NCI-H2227 (cell line): ENCODE results near the gene HOOK2.
"Not testable (repeated sequence)": the region's sequence is repeated elsewhere in the genome, so short reads cannot be mapped to it uniquely, and the experiment has no call there.

Experiments
- DNase-seq: peaks from one replicate; lab custom pipeline; 2025; ENCODE audit not compliant: unreplicated experiment; lab: John Stamatoyannopoulos, UW

The HOOK2 gene

GRCh38 chr19:12722566-12723380, 52.6 kb downstream of the HOOK2 start:
- DNase-seq = peak; percentile 98

DNA sequence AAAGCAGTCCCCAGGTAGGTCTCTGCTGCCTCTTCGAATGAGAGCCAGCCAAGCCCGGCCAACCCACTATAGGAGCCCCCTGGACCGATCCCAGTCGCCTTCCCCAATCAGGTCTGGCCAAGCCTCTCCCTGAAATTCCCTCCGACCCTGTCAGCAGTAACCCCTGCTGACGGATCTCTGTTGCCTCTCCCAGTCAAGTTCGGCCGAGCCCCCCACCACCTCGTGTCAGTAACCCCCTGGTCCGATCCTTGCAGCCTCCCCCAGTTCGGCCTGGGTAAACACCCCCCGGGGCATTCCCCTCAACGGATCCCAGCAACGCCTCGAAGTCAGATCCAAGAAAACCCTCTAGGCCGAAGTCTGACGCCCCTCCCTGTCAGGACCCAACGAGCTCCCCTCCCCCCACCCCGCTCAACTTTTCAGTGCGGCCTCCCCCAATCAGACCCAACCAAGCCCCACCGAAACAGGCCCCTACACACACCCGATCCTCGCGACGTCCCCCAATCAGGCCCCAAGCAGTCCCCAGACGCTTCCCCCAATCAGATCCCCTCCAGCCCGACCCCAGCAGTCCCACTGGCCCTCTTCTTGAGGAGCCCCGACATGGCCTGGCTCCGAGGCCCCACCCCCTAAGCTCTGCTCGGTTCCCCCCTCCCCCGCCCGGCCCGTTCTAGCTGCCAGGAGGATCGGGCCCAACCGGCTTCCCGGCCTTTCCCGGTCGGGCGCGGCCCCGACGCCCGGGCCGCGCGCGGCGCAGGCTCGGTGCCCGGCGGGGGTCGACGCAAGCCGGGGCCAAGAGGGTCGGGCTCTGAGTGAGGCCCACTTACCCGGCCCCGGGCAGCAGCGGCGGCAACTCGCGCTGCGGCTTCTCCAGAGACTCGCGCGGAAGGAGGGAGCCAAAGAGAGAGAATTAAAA, 53.4 kb downstream of the HOOK2 start:
- peak; percentile 78 for DNase-seq

DNA sequence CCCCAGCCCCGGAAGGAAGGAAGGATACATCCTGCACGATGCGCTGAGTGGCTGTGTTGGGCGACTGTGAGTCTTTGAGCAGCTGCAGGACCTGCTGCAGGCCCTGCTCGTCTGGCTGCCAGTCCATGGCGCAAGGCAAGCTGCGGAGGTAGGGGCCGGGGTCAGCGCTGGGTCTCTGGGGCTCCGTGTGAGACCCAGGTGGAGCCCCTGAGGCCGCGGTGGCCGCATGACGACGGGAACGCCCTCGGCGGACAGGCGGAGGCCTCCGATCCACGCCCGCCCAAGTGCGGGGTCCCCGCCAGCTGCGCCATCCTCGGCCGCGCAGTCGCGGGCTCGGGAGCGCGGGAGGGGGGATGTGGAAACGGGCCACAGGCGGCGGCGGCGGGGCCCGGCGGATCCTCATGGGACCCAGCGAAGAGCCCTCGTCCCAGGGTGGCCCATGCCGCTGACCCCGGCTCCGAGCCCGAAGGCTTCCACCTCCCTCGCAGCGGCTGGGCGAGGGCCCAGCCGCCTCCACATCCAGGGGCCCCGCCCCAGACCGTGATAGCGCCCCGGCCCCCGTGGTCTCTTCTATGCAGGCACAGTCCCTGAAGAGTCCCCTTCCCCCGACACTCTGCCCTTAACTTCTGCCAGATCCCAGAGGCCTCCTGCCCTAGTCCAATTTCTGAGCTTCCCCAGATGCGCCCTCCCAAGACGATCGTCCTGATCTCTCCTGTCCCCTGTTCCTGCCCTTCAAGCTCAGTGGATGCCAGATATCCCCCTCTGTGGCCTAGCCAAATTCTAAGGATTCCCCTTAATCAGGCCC, 54.3 kb downstream of the HOOK2 start:
- peak; percentile 53 for DNase-seq

GRCh38 chr19:12720296-12720695, 55.1 kb downstream of the HOOK2 start:
- DNase-seq = no peak

GRCh38 chr19:12715929-12716328, 59.4 kb downstream of the HOOK2 start:
- DNase-seq = no peak

DNA sequence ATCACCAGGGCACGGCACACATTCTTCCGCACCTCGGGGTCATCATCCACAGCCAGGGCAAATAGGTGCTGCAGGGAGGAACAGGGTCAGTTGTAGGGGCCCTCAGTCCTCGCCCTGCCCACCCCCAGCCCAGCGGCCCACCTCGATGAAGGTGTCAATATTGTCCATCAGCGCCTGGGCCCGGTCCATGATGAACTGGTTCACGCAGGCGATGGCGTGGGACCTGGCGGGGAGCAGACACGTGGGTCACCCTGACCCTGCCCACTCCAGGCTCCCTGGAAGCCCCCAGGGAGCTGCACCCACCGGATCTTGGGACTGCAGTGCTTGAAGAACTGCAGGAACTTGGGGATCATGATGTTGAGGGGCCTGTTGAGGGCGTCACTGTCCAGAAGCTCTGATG, 60.2 kb downstream of the HOOK2 start:
- no peak for DNase-seq

GRCh38 chr19:12713304-12713703, 62.0 kb downstream of the HOOK2 start:
- DNase-seq = not testable (repeated sequence)
